Breast epithelium (tissue), 4 donors: Measurements from ENCODE around the gene ADARB2. TPM values are rescaled to one million over a fixed set of nuclear protein-coding genes. Genes with fewer than 3 reads are reported as not detected.
"Not testable (repeated sequence)": the region's sequence is repeated elsewhere in the genome, so short reads cannot be mapped to it uniquely, and the experiment has no call there.

Source experiments
- DNase-seq, 2 donors: peaks; one replicate each; pipeline ENCODE4 v3.0.0-alpha.2; 2019; ENCODE audit warnings: low spot score in 2 of 2
- H3K27ac ChIP-seq, 2 donors: fragments of 200-600 bp; sonication (generic) in 1 of 2; one replicate each; pipeline ENCODE4 v1.5.1; 2016 to 2019; ENCODE audit warnings: mild to moderate bottlenecking in 1 of 2
- H3K27me3 ChIP-seq, 2 donors: fragments of 200-600 bp; sonication (generic) in 1 of 2; one replicate each; pipeline versions ENCODE4 v1.5.1 to v1.6.0; 2017 to 2019; ENCODE audit warnings: control low read depth in 1 of 2, mild to moderate bottlenecking in 1 of 2
- H3K36me3 ChIP-seq: fragments of 200-600 bp; one replicate; pipeline ENCODE4 v1.5.1; 2019
- H3K4me1 ChIP-seq, 2 donors: fragments of 200-600 bp; sonication (generic); one replicate each; pipeline ENCODE4 v1.5.1; 2016 to 2019; ENCODE audit warnings: control low read depth in 1 of 2
- H3K4me3 ChIP-seq, 3 donors: fragments of 200-600 bp; sonication (generic); 1 replicate in 2 of 3; 2 replicates in 1 of 3; pipeline ENCODE4 v1.5.1; 2016 to 2019; ENCODE audit warnings: mild to moderate bottlenecking in 3 of 3, moderate library complexity in 2 of 3
- H3K9me3 ChIP-seq, 2 donors: fragments of 200-600 bp; sonication (generic) in 1 of 2; one replicate each; pipeline ENCODE4 v1.5.1; 2016 to 2019; ENCODE audit warnings: control low read depth in 1 of 2
- CTCF ChIP-seq, 3 donors: fragments of 450-650 bp; IDR thresholded peaks; one replicate each; pipeline ENCODE4 v1.5.1; 2016 to 2017; ENCODE audit warnings: antibody characterized with exemption in 3 of 3, mild to moderate bottlenecking in 3 of 3, moderate library complexity in 3 of 3
- POLR2A ChIP-seq: fragments of 450-650 bp; IDR thresholded peaks from one replicate; pipeline ENCODE4 v1.6.1; 2016; ENCODE audit warnings: antibody characterized with exemption, mild to moderate bottlenecking, moderate library complexity
- POLR2AphosphoS5 ChIP-seq, 3 donors: sonication (generic); formaldehyde crosslinking; IDR thresholded peaks; one replicate each; pipeline ENCODE4 v1.6.1; 2017; ENCODE audit warnings: antibody characterized with exemption in 3 of 3
- intact Hi-C: fragments of 100-400 bp; cut with DNase I; formaldehyde crosslinking; loops from one replicate; pipeline ENCODE4 v1.15.1; 2023; ENCODE audit warnings: low total_unique reads
- total RNA-seq, 3 donors: library from RNA; depleted of rRNA; stranded (reverse); fragments of >200 nt; gene quantifications; one replicate each; pipeline ENCODE4 v1.1.0, GENCODE V29; 2016

The ADARB2 gene
- total RNA-seq, 3 donors from 2014 or later = 0.32 to 3.9 (median 2.0) TPM

GRCh38 chr10:1399431-1400100, 337.8 kb downstream of the ADARB2 start:
- Histone ChIP-seq H3K27ac (no peak overlapping the region), H3K4me1 (no peaks in the 10 kb centered on the region), H3K4me3 (no peak overlapping the region), H3K36me3 (no peaks in the 10 kb centered on the region), H3K27me3 (peaks cover 0 to 8% of the 10 kb centered on the region in 2 donors), H3K9me3 (no peaks in the 10 kb centered on the region)
- no peak for TF ChIP-seq POLR2AphosphoS5 (IDR thresholded peaks at IDR 0.05)
- TF ChIP-seq POLR2A = no peak
- TF ChIP-seq CTCF (IDR thresholded peaks at IDR 0.05) = no peak
- intact Hi-C loops = no loop called here
- DNase-seq = no peak

GRCh38 chr10:1398626-1399410, 338.5 kb downstream of the ADARB2 start:
- H3K4me3 ChIP-seq = no peak overlapping the region
- peaks cover 0 to 8% of the 10 kb centered on the region in 2 donors for H3K27me3 ChIP-seq
- intact Hi-C loops = no loop called here
- no peaks in the 10 kb centered on the region for H3K9me3 ChIP-seq
- no peak overlapping the region for H3K27ac ChIP-seq
- TF ChIP-seq POLR2AphosphoS5 (IDR thresholded peaks at IDR 0.05) (no peak), POLR2A (no peak), CTCF (IDR thresholded peaks at IDR 0.05) (no peak)
- no peaks in the 10 kb centered on the region for H3K36me3 ChIP-seq
- no peaks in the 10 kb centered on the region for H3K4me1 ChIP-seq
- no peak for DNase-seq

GRCh38 chr10:1398116-1398515, 339.2 kb downstream of the ADARB2 start:
- H3K27me3 ChIP-seq, intact Hi-C loops, DNase-seq, H3K9me3 ChIP-seq, H3K4me1 ChIP-seq, H3K4me3 ChIP-seq, H3K27ac ChIP-seq, H3K36me3 ChIP-seq: not testable (repeated sequence)

GRCh38 chr10:1396297-1396635, 341.1 kb downstream of the ADARB2 start:
- H3K4me1 ChIP-seq = no peaks in the 10 kb centered on the region
- no peaks in the 10 kb centered on the region for H3K36me3 ChIP-seq
- TF ChIP-seq CTCF (IDR thresholded peaks at IDR 0.05) = no peak
- TF ChIP-seq POLR2A = no peak
- no peak for TF ChIP-seq POLR2AphosphoS5 (IDR thresholded peaks at IDR 0.05)
- H3K9me3 ChIP-seq = no peaks in the 10 kb centered on the region
- no peak overlapping the region for H3K4me3 ChIP-seq
- intact Hi-C loops = no loop called here
- no peak for DNase-seq
- peaks cover 0 to 8% of the 10 kb centered on the region in 2 donors for H3K27me3 ChIP-seq
- H3K27ac ChIP-seq = no peak overlapping the region

- DNase-seq = no peak
- Histone ChIP-seq H3K9me3 (no peaks in the 10 kb centered on the region), H3K4me3 (no peak overlapping the region), H3K27me3 (peaks cover 0 to 7% of the 10 kb centered on the region in 2 donors), H3K27ac (no peak overlapping the region), H3K4me1 (no peaks in the 10 kb centered on the region), H3K36me3 (no peaks in the 10 kb centered on the region)
- intact Hi-C loops = no loop called here
- TF ChIP-seq POLR2A = no peak
- TF ChIP-seq POLR2AphosphoS5 (IDR thresholded peaks at IDR 0.05) = no peak
- TF ChIP-seq CTCF (IDR thresholded peaks at IDR 0.05) = no peak
These were observed 341.6 kb downstream of the ADARB2 start for GRCh38 chr10:1395481-1396296.
